GM12878 (cell line): ENCODE measurements around the gene C20orf96.

Experiments
- CHD4 ChIP-seq: fragments of 200-600 bp; sonication (generic); IDR thresholded peaks from 2 replicates; pipeline ENCODE4 v1.6.1; 2016; ENCODE audit warnings: mild to moderate bottlenecking
- CTCF ChIP-seq, 3 experiments: IDR thresholded peaks in 2 of 3; conservative IDR thresholded peaks in 1 of 3; 2 replicates each; pipeline ENCODE4 v1.5.1; 2011; ENCODE audit warnings: low read depth in 3 of 3, low read length in 3 of 3, mild to moderate bottlenecking in 3 of 3, control low read depth in 2 of 3, moderate library complexity in 2 of 3, inconsistent platforms in 1 of 3, mixed read lengths in 1 of 3; ENCODE audit not compliant: control insufficient read depth in 2 of 3, insufficient read depth in 1 of 3; ENCODE audit errors: extremely low read depth in 1 of 3
- EZH2 ChIP-seq: IDR thresholded peaks from 2 replicates; pipeline ENCODE4 v1.6.1; 2012; ENCODE audit warnings: low read depth, mild to moderate bottlenecking, control low read depth, inconsistent platforms, low read length, borderline replicate concordance; ENCODE audit not compliant: control insufficient read depth
- GABPA ChIP-seq: IDR thresholded peaks from 2 replicates; pipeline ENCODE4 v1.6.1; 2014; ENCODE audit warnings: antibody characterized with exemption, low read depth, mild to moderate bottlenecking, inconsistent platforms

GRCh38 chr20:290084-290831 lies at the start of gene C20orf96:
- TF ChIP-seq CTCF (IDR thresholded peaks at IDR 0.05 in 2 of 3, conservative IDR thresholded peaks at IDR 0.05 in 1 of 3; ENCODE audit: control insufficient read depth in 2 of 3, extremely low read depth in 1 of 3, insufficient read depth in 1 of 3, low read depth in 3 of 3, low read length in 3 of 3) (peak in 2 of 3 experiments; percentile 17 to 37; a peak in 2 of 6 replicates), GABPA (no peak), CHD4 (no peak), EZH2 (no peak)
